Urinary bladder (tissue), 4 donors: ENCODE results near the gene NTPCR. TPM values are rescaled to one million over a fixed set of nuclear protein-coding genes. Genes with fewer than 3 reads are reported as not detected.
A peak's percentile ranks its signal among the peaks of the same experiment; 100 is the strongest.

Experiments
- DNase-seq: peaks from one replicate; pipeline ENCODE4 v3.0.0-alpha.2; 2015; ENCODE audit errors: extremely low spot score
- H3K27ac ChIP-seq: one replicate; pipeline ENCODE4 v1.5.1; 2013; ENCODE audit warnings: low read depth, mild to moderate bottlenecking, moderate library complexity
- H3K36me3 ChIP-seq: one replicate; pipeline ENCODE4 v1.6.1; 2013; ENCODE audit warnings: mild to moderate bottlenecking, moderate library complexity; ENCODE audit not compliant: insufficient read depth
- H3K4me1 ChIP-seq: one replicate; pipeline ENCODE4 v1.6.1; 2013; ENCODE audit warnings: mild to moderate bottlenecking, moderate library complexity; ENCODE audit not compliant: insufficient read depth
- H3K4me3 ChIP-seq: one replicate; pipeline ENCODE4 v1.5.1; 2013; ENCODE audit warnings: low read depth, low read length
- WGBS: extraction: QIAGEN DNeasy Blood & Tissue Kit; methylation state at CpG from one replicate; pipeline ENCODE4 v1.1.7; 2013; 5-methylcytosine and 5-hydroxymethylcytosine counted together
- polyA plus RNA-seq: library from polyadenylated mRNA; stranded (reverse); fragments of 200-250 nt; gene quantifications from one replicate; pipeline ENCODE4 v1.2.3, GENCODE V29; 2013
- total RNA-seq: library from RNA; depleted of rRNA; stranded (reverse); fragments of >200 nt; gene quantifications from one replicate; pipeline ENCODE4 v1.2.3, GENCODE V29; 2014
- donor health status: healthy with polysubstance abuse.
- donor health status: healthy.

NTPCR gene
- total and polyA plus RNA-seq, 2 donors: 25.5 to 47.8 TPM

DNA sequence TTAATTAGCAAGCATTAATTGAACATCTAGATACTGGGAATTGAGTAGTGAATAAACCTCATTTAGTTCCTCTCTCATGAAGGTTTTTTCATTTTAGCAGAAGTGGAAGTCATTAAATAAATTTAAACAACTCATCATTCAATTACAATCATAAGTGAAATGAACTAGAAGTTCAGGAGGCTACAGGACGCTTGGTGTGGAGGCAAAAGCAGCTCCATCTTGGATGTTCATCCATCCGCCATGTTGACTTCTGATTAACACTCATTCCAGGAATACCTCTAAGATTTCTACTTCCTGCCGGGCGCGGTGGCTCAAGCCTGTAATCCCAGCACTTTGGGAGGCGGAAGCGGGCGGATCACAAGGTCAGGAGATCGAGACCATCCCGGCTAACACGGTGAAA lies 11.5 kb upstream of the NTPCR start:
- WGBS: 95% methylated on average over 11 of the region's 11 CpGs

DNA sequence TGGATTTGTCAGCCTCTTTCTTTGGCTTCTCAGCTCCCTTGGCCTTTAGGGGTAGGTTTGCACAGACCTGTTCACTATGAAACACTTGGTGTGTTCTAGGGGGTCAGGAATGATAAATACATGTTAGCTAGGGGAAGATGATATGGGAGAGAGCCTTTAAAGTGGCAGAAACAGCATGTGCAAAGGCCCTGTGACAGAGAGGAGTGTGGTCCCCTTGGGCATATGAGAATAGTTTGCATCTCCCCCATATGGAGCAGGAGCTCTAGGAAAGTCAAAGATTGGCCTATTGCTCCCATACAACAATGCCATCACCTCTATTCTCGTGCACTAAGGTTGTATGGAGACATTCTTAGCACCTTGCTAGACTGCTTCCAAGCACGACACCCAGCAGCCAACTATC lies 10.7 kb upstream of the NTPCR start:
- no peak for DNase-seq
- WGBS: 83% methylated on average over 2 of the region's 2 CpGs
- no peaks in the 10 kb centered on the region for H3K36me3 ChIP-seq

More for the DNA sequence above, 11.5 kb upstream of the NTPCR start:
- DNase-seq: no peak
- no peak overlapping the region for H3K27ac ChIP-seq
- no peaks in the 10 kb centered on the region for H3K36me3 ChIP-seq
- H3K4me3 ChIP-seq: no peak overlapping the region
- no peaks in the 10 kb centered on the region for H3K4me1 ChIP-seq

DNA sequence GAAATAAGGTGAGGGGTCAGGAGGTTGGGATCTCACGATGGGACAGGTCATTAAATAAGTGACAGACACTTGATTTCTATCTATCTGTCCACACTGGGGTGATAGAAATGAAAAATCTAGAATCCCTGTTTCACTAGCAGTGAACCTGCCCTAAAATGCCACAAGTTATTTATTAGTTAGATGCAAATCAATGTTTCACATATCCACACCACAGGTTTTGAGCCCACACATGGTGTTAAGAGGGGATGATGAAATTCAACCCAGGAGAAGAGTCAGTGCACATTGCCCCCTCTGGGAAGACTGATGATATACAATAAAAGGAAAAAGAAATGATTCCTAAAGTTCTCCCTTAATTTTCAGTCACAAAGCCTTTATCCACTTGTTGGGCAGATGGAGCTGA lies 10.1 kb upstream of the NTPCR start:
- H3K4me3 ChIP-seq: no peak overlapping the region
- 65% methylated on average over 1 of the region's 1 CpG for WGBS
- H3K4me1 ChIP-seq: no peaks in the 10 kb centered on the region
- no peaks in the 10 kb centered on the region for H3K36me3 ChIP-seq
- no peak for DNase-seq
- no peak overlapping the region for H3K27ac ChIP-seq

More for the DNA sequence above, 10.7 kb upstream of the NTPCR start:
- Histone ChIP-seq H3K27ac (no peak overlapping the region), H3K4me1 (no peaks in the 10 kb centered on the region), H3K4me3 (no peak overlapping the region)

DNA sequence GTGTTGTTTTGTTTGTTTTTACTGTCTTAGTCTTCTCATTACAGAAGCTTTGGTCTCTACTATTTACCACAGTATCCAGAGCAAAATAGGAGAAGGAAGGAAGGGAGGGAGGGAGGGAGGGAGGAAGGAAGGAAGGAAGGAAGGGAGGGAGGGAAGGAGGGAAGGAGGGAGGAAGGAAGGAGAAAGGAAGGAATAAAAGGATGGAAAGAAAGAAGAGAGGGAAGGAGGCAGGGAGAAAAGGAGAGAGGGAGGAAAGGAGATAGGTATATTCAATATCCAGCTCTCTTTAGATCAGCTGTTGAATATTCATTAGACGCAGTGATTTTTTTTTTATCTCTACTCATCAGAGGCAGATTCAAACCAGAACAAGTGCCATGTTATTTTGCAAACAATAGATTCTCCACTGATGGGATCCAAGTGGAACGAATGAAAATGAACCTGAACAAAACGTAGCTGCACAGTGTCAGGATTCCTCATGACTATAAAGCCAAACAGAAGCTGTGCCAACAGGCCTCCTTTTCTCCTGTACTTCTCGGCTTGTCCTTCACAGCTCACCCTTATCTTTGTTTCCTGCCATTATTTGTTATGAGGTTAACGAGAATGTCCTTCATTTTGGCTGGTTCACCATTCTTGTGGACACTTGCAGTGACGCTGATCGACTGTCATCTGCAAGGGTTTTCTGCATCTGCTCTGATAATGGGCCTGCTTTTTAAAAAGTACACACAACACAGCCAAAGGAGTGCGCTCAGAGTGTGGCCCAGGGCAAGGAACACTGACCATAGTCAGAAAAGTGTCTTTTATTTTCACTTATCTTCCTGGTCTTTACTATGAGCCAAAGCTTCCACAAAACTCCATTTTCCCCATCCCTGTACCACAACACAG lies 7.8 kb upstream of the NTPCR start:
- Histone ChIP-seq H3K27ac (no peak overlapping the region), H3K4me1 (peaks cover 2% of the 10 kb centered on the region), H3K36me3 (no peaks in the 10 kb centered on the region), H3K4me3 (no peak overlapping the region)
- 53% methylated on average over 8 of the region's 8 CpGs for WGBS
- no peak for DNase-seq

DNA sequence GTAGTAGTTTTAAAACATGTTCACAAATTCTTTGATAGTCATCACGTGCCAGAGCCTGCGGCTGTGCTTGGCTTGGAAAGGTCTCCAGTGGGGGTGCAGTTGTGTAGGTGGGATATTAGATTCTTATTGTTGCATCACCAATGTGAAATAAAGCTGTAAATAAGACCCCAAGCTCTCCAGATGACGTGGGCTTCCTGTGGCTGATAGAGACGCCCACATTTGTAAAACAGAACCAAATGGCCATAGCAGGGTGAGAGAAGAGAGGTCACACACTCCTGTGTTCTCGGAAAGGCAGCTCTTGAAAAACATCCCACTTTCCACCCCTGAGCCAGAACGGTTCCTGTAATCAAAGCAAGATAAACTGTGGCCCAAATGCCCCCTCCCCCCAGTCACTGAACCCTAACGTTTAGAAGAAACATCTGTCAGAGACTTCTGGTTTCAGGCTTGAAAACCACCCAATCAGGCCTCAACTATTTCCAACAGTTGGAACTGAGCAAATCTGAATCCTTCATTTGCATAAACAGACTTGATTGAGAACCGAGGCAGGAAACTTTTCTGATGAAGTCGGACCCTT lies 6.6 kb upstream of the NTPCR start:
- no peak overlapping the region for H3K4me3 ChIP-seq

DNA sequence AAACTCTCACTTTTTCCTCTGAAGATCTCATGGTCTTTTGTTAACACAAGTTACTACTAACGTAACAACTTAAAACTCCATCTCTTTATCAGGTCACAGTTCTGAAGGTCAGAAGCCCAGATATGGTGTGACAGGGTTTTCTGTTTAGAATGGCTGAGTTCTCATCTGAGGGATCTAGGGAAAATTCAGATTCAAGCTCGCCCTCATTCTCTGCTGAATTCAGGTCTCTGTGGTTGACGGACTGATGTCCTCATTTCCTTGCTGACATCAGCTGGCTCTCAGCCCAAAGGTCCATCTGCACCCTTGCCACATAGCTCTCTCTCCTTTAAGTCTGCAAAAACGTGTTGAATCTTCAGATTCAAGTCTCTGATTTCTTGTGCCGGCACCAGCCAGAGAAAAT lies 6.1 kb upstream of the NTPCR start:
- 79% methylated on average over 5 of the region's 5 CpGs for WGBS
- no peak for DNase-seq
- Histone ChIP-seq H3K4me1 (peaks cover 2% of the 10 kb centered on the region), H3K36me3 (no peaks in the 10 kb centered on the region), H3K4me3 (no peak overlapping the region), H3K27ac (no peak overlapping the region)

More for the DNA sequence above, 6.6 kb upstream of the NTPCR start:
- peaks cover 2% of the 10 kb centered on the region for H3K4me1 ChIP-seq
- H3K27ac ChIP-seq: no peak overlapping the region
- 50% methylated on average over 9 of the region's 9 CpGs for WGBS
- H3K36me3 ChIP-seq: no peaks in the 10 kb centered on the region
- DNase-seq: no peak

DNA sequence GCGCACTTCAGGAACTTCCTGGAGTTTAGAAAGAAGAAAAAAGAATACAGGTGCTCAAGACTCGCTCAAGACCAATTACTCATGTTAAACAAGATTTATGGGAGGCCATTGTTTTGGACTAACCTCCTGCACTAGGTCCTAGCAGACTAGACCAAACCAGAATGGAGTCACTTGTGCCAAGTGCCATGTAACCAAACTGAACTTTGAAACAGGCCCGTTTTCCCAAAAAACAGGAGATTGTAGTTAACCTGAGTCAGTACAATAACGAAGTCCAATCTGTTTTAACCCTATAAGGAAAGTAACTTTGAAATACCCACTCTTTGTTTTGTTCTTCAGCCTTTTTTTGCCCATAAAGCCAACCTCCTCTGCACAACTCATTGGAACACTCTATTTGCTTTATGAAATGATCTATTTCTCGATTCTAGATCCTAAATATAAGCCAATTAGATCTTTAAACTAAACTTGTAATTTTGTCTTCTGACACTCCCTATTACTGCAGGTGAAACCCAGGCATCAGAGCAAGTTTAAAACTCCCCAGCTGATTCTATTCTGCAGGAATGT lies 695 bp upstream of the NTPCR start:
- Histone ChIP-seq H3K27ac (no peak overlapping the region), H3K4me1 (peaks cover 5% of the 10 kb centered on the region), H3K4me3 (peak overlapping the region; percentile 94), H3K36me3 (no peaks in the 10 kb centered on the region)
- WGBS: 83% methylated on average over 5 of the region's 5 CpGs
- no peak for DNase-seq

DNA sequence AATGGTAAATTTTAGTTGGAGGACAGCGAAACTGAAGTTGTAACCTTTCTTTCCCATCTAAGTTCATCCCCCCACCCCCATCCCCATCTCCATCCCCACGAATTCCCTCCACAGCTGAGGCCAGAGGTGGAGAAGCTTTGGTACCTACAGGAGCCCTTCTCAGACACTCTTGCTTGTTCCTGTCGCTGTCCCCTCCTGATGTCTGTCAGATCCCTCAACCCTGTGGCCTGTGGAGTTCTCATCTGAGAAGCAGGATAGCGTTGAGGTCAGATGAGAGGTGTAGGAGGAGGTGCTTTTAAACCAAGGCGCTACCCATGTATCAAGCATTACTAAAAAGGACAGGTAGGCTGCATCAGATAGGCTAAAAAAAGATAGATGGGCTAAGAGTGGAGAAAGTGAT lies 769 bp downstream of the NTPCR start:
- no peak overlapping the region for H3K27ac ChIP-seq
- H3K4me1 ChIP-seq: peaks cover 3% of the 10 kb centered on the region
- WGBS: 26% methylated on average over 5 of the region's 5 CpGs
- peak overlapping the region; percentile 94 for H3K4me3 ChIP-seq
- H3K36me3 ChIP-seq: no peaks in the 10 kb centered on the region
- DNase-seq: no peak

DNA sequence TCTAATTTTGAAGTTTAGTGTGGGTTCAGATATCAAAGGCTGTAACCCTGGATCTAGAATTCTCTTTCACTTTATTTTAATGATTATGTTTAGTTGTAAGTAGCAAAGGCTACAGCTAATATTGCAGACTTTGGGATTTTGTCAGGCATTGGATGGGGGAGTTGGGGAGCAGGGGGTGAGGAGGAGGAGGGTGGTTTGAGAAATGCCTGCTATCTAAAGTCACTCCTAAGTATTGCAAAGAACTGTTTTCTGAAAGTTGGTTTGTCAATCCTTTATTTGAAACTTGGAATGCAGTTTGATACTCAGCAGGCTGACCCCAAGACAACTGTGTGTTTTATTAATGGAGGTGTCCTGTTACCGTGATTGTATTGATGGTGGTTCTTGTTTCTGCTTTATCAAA lies 1.2 kb downstream of the NTPCR start:
- no peak for DNase-seq
- 58% methylated on average over 1 of the region's 1 CpG for WGBS
- H3K36me3 ChIP-seq: no peaks in the 10 kb centered on the region
- no peak overlapping the region for H3K27ac ChIP-seq
- H3K4me3 ChIP-seq: no peak overlapping the region
- peaks cover 3% of the 10 kb centered on the region for H3K4me1 ChIP-seq

DNA sequence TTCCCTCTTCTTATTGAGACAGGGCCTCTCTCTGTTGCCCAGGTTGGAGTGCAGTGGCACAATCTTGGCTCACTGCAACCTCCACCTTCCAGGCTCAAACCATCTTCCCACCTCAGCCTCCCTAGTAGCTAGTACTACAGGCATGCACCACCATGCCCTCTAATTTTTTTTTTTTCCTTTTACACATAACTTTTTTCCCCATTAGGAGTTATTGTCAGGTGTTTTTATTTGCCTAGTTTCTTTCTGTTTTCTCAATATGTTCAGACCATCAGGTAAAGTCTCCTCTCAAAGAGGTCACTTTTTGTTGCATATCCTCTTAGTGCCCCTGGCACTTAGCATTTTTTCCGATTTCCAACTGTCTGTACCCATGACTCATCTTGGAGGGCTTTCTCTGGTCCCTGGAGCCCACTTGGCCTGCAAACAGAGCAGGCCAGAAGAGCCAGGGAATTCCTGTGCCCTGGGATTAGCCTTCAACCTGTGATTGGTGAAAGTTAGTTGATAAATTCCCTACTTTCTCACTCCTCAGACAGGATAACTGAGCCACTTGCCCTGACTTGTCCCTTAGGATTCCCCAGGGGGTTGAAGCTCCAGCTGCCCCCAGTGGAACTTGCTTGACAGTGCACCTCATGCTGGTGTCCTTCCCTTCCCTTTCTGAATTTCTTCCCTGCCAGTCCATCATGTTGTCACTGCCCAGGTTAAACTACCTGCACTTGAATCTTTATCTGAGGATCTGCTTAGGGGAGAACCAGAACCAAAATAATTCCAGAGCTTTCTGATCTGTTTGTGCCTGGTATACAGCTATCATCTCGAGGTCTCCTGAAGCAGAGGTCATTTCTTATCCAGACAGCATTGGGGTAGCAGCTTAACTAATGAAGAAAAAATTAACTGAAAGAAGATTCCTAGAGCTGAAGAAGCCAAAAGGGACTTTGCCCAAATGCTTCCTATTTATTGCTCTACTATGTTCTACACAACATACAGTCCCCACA lies 2.4 kb downstream of the NTPCR start:
- Histone ChIP-seq H3K27ac (no peak overlapping the region), H3K36me3 (no peaks in the 10 kb centered on the region), H3K4me3 (no peak overlapping the region), H3K4me1 (peaks cover 3% of the 10 kb centered on the region)
- WGBS: 87% methylated on average over 2 of the region's 2 CpGs
- no peak for DNase-seq

DNA sequence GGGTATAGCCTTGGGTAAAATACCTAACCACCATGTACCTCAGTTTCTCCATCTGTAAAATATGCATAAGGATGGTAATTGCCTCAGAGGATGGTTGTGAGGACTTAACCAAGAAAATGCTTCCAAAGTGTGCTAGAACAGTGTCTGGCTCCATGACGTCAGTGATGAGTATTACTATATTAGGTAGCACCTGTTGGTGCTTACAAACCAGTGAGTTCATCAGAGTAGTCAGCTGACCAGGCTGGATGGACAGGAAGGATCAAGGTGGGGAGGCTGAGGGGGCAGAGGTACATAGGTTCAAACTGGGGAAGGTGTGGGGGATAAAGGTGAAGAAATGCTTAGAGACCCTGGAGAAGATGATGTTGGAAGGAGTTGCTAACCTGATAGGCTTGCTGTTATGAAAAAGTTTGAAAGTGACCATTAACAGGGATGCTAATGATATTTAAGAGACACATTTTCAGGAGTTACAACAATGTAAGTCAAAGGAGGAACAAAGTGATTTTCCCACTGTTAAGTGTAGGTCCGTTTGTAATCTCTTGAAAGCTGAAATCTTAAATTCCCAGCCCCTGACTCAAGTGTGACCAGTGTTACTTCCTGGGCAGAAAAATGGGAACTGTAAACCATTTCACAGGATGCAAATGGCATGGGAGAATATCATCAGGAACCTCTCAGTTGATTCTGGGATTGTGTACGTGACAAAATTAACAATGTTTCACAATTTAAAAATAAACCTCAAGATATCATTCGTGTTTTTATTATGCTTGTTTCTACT lies 4.4 kb downstream of the NTPCR start:
- Histone ChIP-seq H3K27ac (no peak overlapping the region), H3K4me1 (peaks cover 3% of the 10 kb centered on the region), H3K36me3 (no peaks in the 10 kb centered on the region), H3K4me3 (no peak overlapping the region)
- DNase-seq: no peak
- 89% methylated on average over 4 of the region's 4 CpGs for WGBS

DNA sequence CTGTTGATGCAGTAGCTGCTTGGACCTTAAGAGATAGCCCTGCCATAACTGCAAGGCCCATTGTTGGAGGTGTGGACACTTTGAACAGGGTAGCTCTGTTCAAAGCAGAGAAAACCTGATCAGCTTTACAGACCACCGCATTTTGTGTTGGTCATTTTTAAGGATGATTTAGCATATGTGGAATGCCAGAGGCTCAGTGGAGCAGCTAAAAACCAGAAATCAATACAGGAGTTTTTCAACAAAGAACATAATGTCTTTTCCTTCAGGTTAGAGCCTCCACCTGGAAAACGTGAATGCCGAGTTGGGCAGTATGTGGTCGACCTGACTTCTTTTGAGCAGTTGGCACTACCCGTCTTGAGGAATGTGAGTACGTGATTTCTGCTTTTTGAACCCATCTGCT lies 5.7 kb downstream of the NTPCR start:
- no peak for DNase-seq
- peaks cover 3% of the 10 kb centered on the region for H3K4me1 ChIP-seq

DNA sequence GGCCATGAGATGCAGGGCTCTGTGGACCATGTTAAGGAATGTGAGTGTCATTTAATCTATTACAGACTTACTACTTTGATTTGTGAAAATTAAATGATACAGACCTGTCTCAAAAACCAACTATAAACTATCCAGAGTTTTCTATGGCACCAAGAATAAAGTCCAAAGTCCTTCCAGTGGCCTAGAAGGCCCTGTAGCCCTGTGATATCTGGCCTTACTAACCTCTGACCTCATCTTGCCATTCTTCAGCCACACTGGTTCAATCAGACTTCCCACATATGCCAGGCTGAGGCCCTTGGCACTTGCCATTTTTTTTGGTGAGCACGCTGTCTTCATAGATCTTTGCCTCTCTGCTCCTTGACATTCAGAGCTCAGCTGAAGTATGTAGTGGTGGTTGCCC lies 7.7 kb downstream of the NTPCR start:
- 98% methylated on average over 1 of the region's 1 CpG for WGBS
- H3K36me3 ChIP-seq: no peaks in the 10 kb centered on the region

More for the DNA sequence above, 5.7 kb downstream of the NTPCR start:
- no peak overlapping the region for H3K4me3 ChIP-seq
- WGBS: 97% methylated on average over 6 of the region's 6 CpGs
- no peak overlapping the region for H3K27ac ChIP-seq
- no peaks in the 10 kb centered on the region for H3K36me3 ChIP-seq

More for the DNA sequence above, 7.7 kb downstream of the NTPCR start:
- Histone ChIP-seq H3K27ac (no peak overlapping the region), H3K4me3 (no peak overlapping the region), H3K4me1 (no peaks in the 10 kb centered on the region)
- DNase-seq: no peak
